GM15510 (cell line): Measurements from ENCODE around the gene TRIM9.

Experiments used
- POLR2A ChIP-seq: IDR thresholded peaks from 3 replicates; pipeline ENCODE4 v1.6.1; 2011; ENCODE audit warnings: borderline replicate concordance; ENCODE audit not compliant: insufficient read length; ENCODE audit errors: extremely low read depth

The TRIM9 gene

GRCh38 chr14:51006324-51006723 lies 88.6 kb downstream of the TRIM9 start:
- TF ChIP-seq POLR2A: no peak

GRCh38 chr14:51004801-51005526 lies 89.9 kb downstream of the TRIM9 start:
- no peak for TF ChIP-seq POLR2A

- TF ChIP-seq POLR2A: no peak
Observed at GRCh38 chr14:51004352-51004800, 90.5 kb downstream of the TRIM9 start.

- no peak for TF ChIP-seq POLR2A
Observed at GRCh38 chr14:51002406-51002999, 92.4 kb downstream of the TRIM9 start.

- TF ChIP-seq POLR2A: no peak
Observed at GRCh38 chr14:51000566-51000965, 94.3 kb downstream of the TRIM9 start.

GRCh38 chr14:50999726-51000125 lies 95.2 kb downstream of the TRIM9 start:
- TF ChIP-seq POLR2A: no peak

- no peak for TF ChIP-seq POLR2A
Observed at GRCh38 chr14:50998612-50999011, 96.3 kb downstream of the TRIM9 start.

GRCh38 chr14:50997712-50998111 lies 97.2 kb downstream of the TRIM9 start:
- no peak for TF ChIP-seq POLR2A

- TF ChIP-seq POLR2A: no peak
Observed at GRCh38 chr14:50985859-50986331, 109.0 kb downstream of the TRIM9 start.

GRCh38 chr14:50985124-50985858 lies 109.6 kb downstream of the TRIM9 start:
- no peak for TF ChIP-seq POLR2A

- no peak for TF ChIP-seq POLR2A
Observed at GRCh38 chr14:50984036-50984710, 110.7 kb downstream of the TRIM9 start.

- TF ChIP-seq POLR2A: no peak
Observed at GRCh38 chr14:50979941-50980850, 114.7 kb downstream of the TRIM9 start.

- no peak for TF ChIP-seq POLR2A
Observed at GRCh38 chr14:50978888-50979287, 116.0 kb downstream of the TRIM9 start.

GRCh38 chr14:50978529-50978871 lies 116.4 kb downstream of the TRIM9 start:
- TF ChIP-seq POLR2A: no peak
